Vagina (tissue), 2 donors: ENCODE measurements around the gene CLUH.

ENCODE experiments used
- CTCF ChIP-seq, 3 experiments: fragments of 450-650 bp in 2 of 3; fragments of 200-600 bp in 1 of 3; sonication (generic) in 1 of 3; IDR thresholded peaks; one replicate each; pipeline ENCODE4 v1.5.1; 2017 to 2019; ENCODE audit warnings: antibody characterized with exemption in 3 of 3, mild to moderate bottlenecking in 2 of 3, moderate library complexity in 2 of 3
- POLR2A ChIP-seq, 2 donors: fragments of 450-650 bp; IDR thresholded peaks; one replicate each; pipeline ENCODE4 v1.6.1; 2017; ENCODE audit warnings: antibody characterized with exemption in 2 of 2, mild to moderate bottlenecking in 2 of 2, moderate library complexity in 2 of 2
- POLR2AphosphoS5 ChIP-seq, 2 donors: sonication (generic); formaldehyde crosslinking; IDR thresholded peaks; one replicate each; pipeline ENCODE4 v1.9.0; 2017; ENCODE audit warnings: antibody characterized with exemption in 2 of 2, mild to moderate bottlenecking in 2 of 2, low read depth in 1 of 2; ENCODE audit not compliant: insufficient read depth in 1 of 2

GRCh38 chr17:2723997-2724783, 12.6 kb upstream of the CLUH start:
- TF ChIP-seq CTCF (IDR thresholded peaks at IDR 0.05), result no peak
- TF ChIP-seq POLR2AphosphoS5 (IDR thresholded peaks at IDR 0.05; ENCODE audit: insufficient read depth in 1 of 2, low read depth in 1 of 2), result no peak
- no peak for TF ChIP-seq POLR2A (IDR thresholded peaks at IDR 0.05)
